PC-3 (cell line): ENCODE measurements around the gene FES. TPM values are rescaled to one million over a fixed set of nuclear protein-coding genes. Genes with fewer than 3 reads are reported as not detected.

Experiments
- ATAC-seq: fragments of 200-7000 bp; cut with Tn5 transposase; 2 replicates; pipeline ENCODE4 v1.9.1; 2020; ENCODE audit warnings: mild to moderate bottlenecking, moderate library complexity
- BruUV-seq: library from RNA; stranded (reverse); fragments of 400-500 nt; replicated peaks from 2 replicates; lab custom pipeline; 2021; lab: Mats Ljungman, UMichigan
- CTCF ChIA-PET: fragments of 300-600 bp; sonication (Branson Sonifier 250); formaldehyde crosslinking; loops from one replicate; lab custom pipeline; 2022; ENCODE audit warnings: antibody characterized with exemption; lab: Charles Lee
- POLR2A ChIA-PET: fragments of 300-600 bp; sonication (Branson Sonifier 250); formaldehyde crosslinking; loops from one replicate; lab custom pipeline; 2022; ENCODE audit warnings: antibody characterized with exemption; ENCODE audit not compliant: unreplicated experiment; lab: Charles Lee
- DNase-seq: peaks from one replicate; pipeline ENCODE4 v3.0.0-alpha.2; 2015
- H2AFZ ChIP-seq: fragments of 300-600 bp; sonication (generic); 2 replicates; pipeline ENCODE4 v1.6.0; 2016; ENCODE audit warnings: antibody characterized with exemption, low read length
- H3F3A ChIP-seq: fragments of 300-600 bp; sonication (generic); one replicate; pipeline ENCODE4 v1.6.0; 2017; ENCODE audit warnings: antibody characterized with exemption, low read length, control low read depth, mild to moderate bottlenecking; ENCODE audit not compliant: unreplicated experiment
- H3K27ac ChIP-seq: fragments of 300-600 bp; sonication (generic); 2 replicates; pipeline ENCODE4 v1.5.1; 2016; ENCODE audit warnings: mild to moderate bottlenecking, low read length
- H3K27me3 ChIP-seq: fragments of 300-600 bp; sonication (generic); 2 replicates; pipeline ENCODE4 v1.6.1; 2016; ENCODE audit warnings: low read length, mixed read lengths
- H3K36me3 ChIP-seq: fragments of 300-600 bp; sonication (generic); 2 replicates; pipeline ENCODE4 v1.6.1; 2016; ENCODE audit warnings: low read depth, mixed run types, low read length, mixed read lengths
- H3K4me1 ChIP-seq: fragments of 300-600 bp; sonication (generic); 2 replicates; pipeline ENCODE4 v1.5.1; 2016; ENCODE audit warnings: low read length; ENCODE audit not compliant: insufficient read depth
- H3K4me2 ChIP-seq: fragments of 300-600 bp; sonication (generic); 2 replicates; pipeline ENCODE4 v1.6.0; 2016; ENCODE audit warnings: low read length
- H3K4me3 ChIP-seq: fragments of 300-600 bp; sonication (generic); 2 replicates; pipeline ENCODE4 v1.5.1; 2016; ENCODE audit warnings: mild to moderate bottlenecking, low read length, mixed read lengths
- H3K79me2 ChIP-seq: fragments of 300-600 bp; sonication (generic); 2 replicates; pipeline ENCODE4 v1.6.1; 2017; ENCODE audit warnings: low read length, mixed read lengths
- H3K9ac ChIP-seq: fragments of 300-600 bp; sonication (generic); 2 replicates; pipeline ENCODE4 v1.6.0; 2016; ENCODE audit warnings: mild to moderate bottlenecking, low read length
- H3K9me2 ChIP-seq: fragments of 300-600 bp; sonication (generic); replicated peaks from 2 replicates; pipeline ENCODE4 v1.6.1; 2016; ENCODE audit warnings: mixed run types, low read length, mixed read lengths
- H3K9me3 ChIP-seq: fragments of 300-600 bp; sonication (generic); 2 replicates; pipeline ENCODE4 v1.6.1; 2016; ENCODE audit warnings: low read length, mixed read lengths
- H4K20me1 ChIP-seq: fragments of 300-600 bp; sonication (generic); 2 replicates; pipeline ENCODE4 v1.6.1; 2016; ENCODE audit warnings: low read length, mixed read lengths
- CTCF ChIP-seq: fragments of 300-600 bp; sonication (generic); conservative IDR thresholded peaks from 2 replicates; pipeline ENCODE4 v1.5.1; 2017; ENCODE audit warnings: antibody characterized with exemption, low read depth, mild to moderate bottlenecking, low read length
- EZH2 ChIP-seq: fragments of 300-600 bp; sonication (generic); IDR thresholded peaks from one replicate; pipeline ENCODE4 v1.6.1; 2017; ENCODE audit warnings: antibody characterized with exemption, mild to moderate bottlenecking, low read length; ENCODE audit not compliant: unreplicated experiment
- EZH2phosphoT487 ChIP-seq: fragments of 300-600 bp; sonication (generic); IDR thresholded peaks from 2 replicates; pipeline ENCODE4 v1.6.1; 2018; ENCODE audit warnings: mild to moderate bottlenecking, antibody characterized with exemption, low read length, borderline replicate concordance
- intact Hi-C: fragments of 100-400 bp; cut with micrococcal nuclease; formaldehyde crosslinking; loops from 2 replicates; pipeline ENCODE4 v1.9.0; 2023
- total RNA-seq: library from RNA; depleted of rRNA; stranded (reverse); fragments of >200 nt; gene quantifications from 2 replicates; pipeline ENCODE4 v1.2.3, GENCODE V29; 2014

FES gene
- total RNA-seq, 1 experiment from 2014 or later, result 2.8 TPM

- H3K9me2 ChIP-seq, result no peaks in the 10 kb centered on the region
- ChIA-PET CTCF (no interaction called here), POLR2A (no interaction called here)
- no peak overlapping the region for H2AFZ ChIP-seq
- H3K4me3 ChIP-seq, result no peak overlapping the region
- no peaks in the 10 kb centered on the region for H3F3A ChIP-seq
- DNase-seq, result no peak
- H3K9ac ChIP-seq, result no peak overlapping the region
- ATAC-seq, result no peak
- H3K4me2 ChIP-seq, result no peak overlapping the region
- no peaks in the 10 kb centered on the region for H3K4me1 ChIP-seq
- no TSS peak for BruUV-seq
- peaks cover 2% of the 10 kb centered on the region for H3K36me3 ChIP-seq
- intact Hi-C loops, result no loop called here
- no peaks in the 10 kb centered on the region for H4K20me1 ChIP-seq
- no peaks in the 10 kb centered on the region for H3K79me2 ChIP-seq
- no peaks in the 10 kb centered on the region for H3K9me3 ChIP-seq
- H3K27me3 ChIP-seq, result no peaks in the 10 kb centered on the region
- TF ChIP-seq EZH2, result no peak
- no peak for TF ChIP-seq CTCF
- TF ChIP-seq EZH2phosphoT487, result no peak
- H3K27ac ChIP-seq, result no peak overlapping the region
Measured at GRCh38 chr15:90882781-90883525, 1.4 kb upstream of the FES start.

- DNase-seq (no peak), ATAC-seq (no peak)
- intact Hi-C loops, result no loop called here
- no TSS peak for BruUV-seq
- Histone ChIP-seq H3K79me2 (no peaks in the 10 kb centered on the region), H3K9ac (no peak overlapping the region), H3K9me3 (no peaks in the 10 kb centered on the region), H3K9me2 (no peaks in the 10 kb centered on the region), H3K4me3 (no peak overlapping the region), H3K4me1 (no peaks in the 10 kb centered on the region), H3K4me2 (no peak overlapping the region), H4K20me1 (no peaks in the 10 kb centered on the region), H3K27me3 (no peaks in the 10 kb centered on the region), H3F3A (no peaks in the 10 kb centered on the region), H3K27ac (no peak overlapping the region), H3K36me3 (no peaks in the 10 kb centered on the region; the same call in none of the 2 replicates), H2AFZ (no peak overlapping the region)
- CTCF ChIA-PET, result no interaction called here
- TF ChIP-seq CTCF, result no peak
- TF ChIP-seq EZH2phosphoT487, result no peak
- no peak for TF ChIP-seq EZH2
- POLR2A ChIA-PET, result no interaction called here
Measured at GRCh38 chr15:90883526-90883975, 753 bp upstream of the FES start.

- no peaks in the 10 kb centered on the region for H3K9me3 ChIP-seq
- POLR2A ChIA-PET, result interaction anchor here (0.7 kb wide), 1 partner anchor 1649 kb away, joined by 3 read pairs; no protein-coding TSS in a partner anchor
- ATAC-seq, result no peak
- H2AFZ ChIP-seq, result no peak overlapping the region
- H3K36me3 ChIP-seq, result no peaks in the 10 kb centered on the region; the same call in 1 of the 2 replicates
- no peak overlapping the region for H3K4me2 ChIP-seq
- H3K4me3 ChIP-seq, result no peak overlapping the region
- intact Hi-C loops, result loop anchor here (5.0 kb wide), 1 partner anchor 168 kb away; the partner anchor contains the start of gene BLM
- no peaks in the 10 kb centered on the region for H3K79me2 ChIP-seq
- H3K9me2 ChIP-seq, result no peaks in the 10 kb centered on the region
- TF ChIP-seq CTCF, result no peak
- TF ChIP-seq EZH2, result no peak
- no peak for TF ChIP-seq EZH2phosphoT487
- BruUV-seq, result no TSS peak
- H3F3A ChIP-seq, result no peaks in the 10 kb centered on the region
- no peak overlapping the region for H3K9ac ChIP-seq
- H4K20me1 ChIP-seq, result no peaks in the 10 kb centered on the region
- no peaks in the 10 kb centered on the region for H3K27me3 ChIP-seq
- no peak for DNase-seq
- H3K4me1 ChIP-seq, result no peaks in the 10 kb centered on the region
- H3K27ac ChIP-seq, result no peak overlapping the region
- CTCF ChIA-PET, result interaction anchor here (0.5 to 2.4 kb wide), 2 partner anchors 77 to 237 kb away, joined by 3 to 11 read pairs; no protein-coding TSS in a partner anchor
Measured at GRCh38 chr15:90884719-90885431, 571 bp downstream of the FES start.
